Cardiac muscle cell (in vitro differentiated cells and primary cell): ENCODE data around the gene LRWD1. TPM values are rescaled to one million over a fixed set of nuclear protein-coding genes. Genes with fewer than 3 reads are reported as not detected.

Source experiments
- DNase-seq, 2 donors: peaks; one replicate each; pipeline versions ENCODE4 v3.0.0 to v3.0.0-alpha.2; 2010 to 2017; ENCODE audit warnings: low read depth in 1 of 2, low spot score in 1 of 2
- H3K27ac ChIP-seq: fragments of 200-600 bp; sonication (generic); 2 replicates; pipeline ENCODE4 v1.5.1; 2016
- H3K27me3 ChIP-seq: fragments of 200-600 bp; sonication (generic); 2 replicates; pipeline ENCODE4 v1.6.0; 2016; ENCODE audit warnings: control low read depth
- H3K36me3 ChIP-seq: fragments of 200-600 bp; sonication (generic); 2 replicates; pipeline ENCODE4 v1.5.1; 2016; ENCODE audit warnings: control low read depth
- H3K4me1 ChIP-seq: fragments of 200-600 bp; sonication (generic); 2 replicates; pipeline ENCODE4 v1.8.1; 2017; ENCODE audit warnings: low read depth, mild to moderate bottlenecking, mixed run types
- H3K4me3 ChIP-seq: fragments of 200-600 bp; sonication (generic); 2 replicates; pipeline ENCODE4 v1.5.1; 2016; ENCODE audit warnings: mild to moderate bottlenecking
- H3K9me3 ChIP-seq: fragments of 200-600 bp; sonication (generic); 2 replicates; pipeline ENCODE4 v1.5.1; 2017; ENCODE audit warnings: low read depth, mild to moderate bottlenecking, control low read depth
- CTCF ChIP-seq: IDR thresholded peaks from 2 replicates; pipeline ENCODE4 v1.5.1; 2012; ENCODE audit warnings: low read depth, mild to moderate bottlenecking, low read length
- polyA plus RNA-seq: library from polyadenylated mRNA; unstranded; fragments of >200 nt; fragmentation: Nextera tagmentation; extraction: Ambion mirVana; gene quantifications from 2 replicates; pipeline ENCODE4 v1.2.1, GENCODE V29; 2016
- total RNA-seq: library from RNA; depleted of rRNA; stranded (reverse); fragments of >200 nt; gene quantifications from 2 replicates; pipeline ENCODE4 v1.2.3, GENCODE V29; 2016

The LRWD1 gene
- total and polyA plus RNA-seq, 2 experiments from 2014 or later, result 26.8 to 34.9 TPM

- H3K9me3 ChIP-seq, result no peaks in the 10 kb centered on the region
- no peaks in the 10 kb centered on the region for H3K27me3 ChIP-seq
- DNase-seq, result no peak
- H3K4me3 ChIP-seq, result no peak overlapping the region
- TF ChIP-seq CTCF, result no peak
- H3K36me3 ChIP-seq, result peaks cover 5% of the 10 kb centered on the region
- no peak overlapping the region for H3K27ac ChIP-seq
- H3K4me1 ChIP-seq, result no peaks in the 10 kb centered on the region
Observed at GRCh38 chr7:102467581-102468477, 3.0 kb downstream of the LRWD1 start.

- Histone ChIP-seq H3K27ac (no peak overlapping the region), H3K4me1 (no peaks in the 10 kb centered on the region), H3K4me3 (no peak overlapping the region), H3K9me3 (no peaks in the 10 kb centered on the region), H3K36me3 (peaks cover 10% of the 10 kb centered on the region), H3K27me3 (no peaks in the 10 kb centered on the region)
- no peak for DNase-seq
- TF ChIP-seq CTCF, result no peak
Observed at GRCh38 chr7:102468478-102469350, 3.9 kb downstream of the LRWD1 start.

DNA sequence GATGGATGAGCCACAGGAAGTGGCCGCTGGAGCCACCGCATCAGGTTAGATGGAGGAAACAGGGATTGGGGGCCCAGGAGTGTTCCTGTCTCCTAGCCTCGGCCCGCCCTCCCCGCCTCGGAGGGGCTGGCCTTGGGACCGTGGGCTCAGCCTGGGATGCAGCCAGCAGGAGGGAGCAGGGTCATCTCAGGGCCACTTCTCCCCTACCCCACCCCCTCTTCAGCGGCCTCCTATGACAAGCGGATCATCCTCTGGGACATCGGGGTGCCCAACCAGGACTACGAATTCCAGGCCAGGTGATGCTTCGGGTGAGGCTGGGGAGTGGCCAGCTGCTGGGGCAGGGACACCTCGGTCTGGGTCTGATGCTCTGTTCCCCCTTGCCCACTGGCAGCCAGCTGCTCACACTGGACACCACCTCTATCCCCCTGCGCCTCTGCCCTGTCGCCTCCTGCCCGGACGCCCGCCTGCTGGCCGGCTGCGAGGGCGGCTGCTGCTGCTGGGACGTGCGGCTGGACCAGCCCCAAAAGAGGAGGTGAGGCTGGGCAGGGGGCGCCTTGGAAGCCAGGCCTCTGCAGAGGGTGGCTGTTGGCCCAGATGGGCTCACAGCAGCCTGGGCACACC lies 4.7 kb downstream of the LRWD1 start:
- Histone ChIP-seq H3K36me3 (peaks cover 10% of the 10 kb centered on the region), H3K4me1 (no peaks in the 10 kb centered on the region), H3K27ac (no peak overlapping the region), H3K9me3 (no peaks in the 10 kb centered on the region), H3K4me3 (no peak overlapping the region), H3K27me3 (no peaks in the 10 kb centered on the region)
- DNase-seq, result no peak
- no peak for TF ChIP-seq CTCF

DNA sequence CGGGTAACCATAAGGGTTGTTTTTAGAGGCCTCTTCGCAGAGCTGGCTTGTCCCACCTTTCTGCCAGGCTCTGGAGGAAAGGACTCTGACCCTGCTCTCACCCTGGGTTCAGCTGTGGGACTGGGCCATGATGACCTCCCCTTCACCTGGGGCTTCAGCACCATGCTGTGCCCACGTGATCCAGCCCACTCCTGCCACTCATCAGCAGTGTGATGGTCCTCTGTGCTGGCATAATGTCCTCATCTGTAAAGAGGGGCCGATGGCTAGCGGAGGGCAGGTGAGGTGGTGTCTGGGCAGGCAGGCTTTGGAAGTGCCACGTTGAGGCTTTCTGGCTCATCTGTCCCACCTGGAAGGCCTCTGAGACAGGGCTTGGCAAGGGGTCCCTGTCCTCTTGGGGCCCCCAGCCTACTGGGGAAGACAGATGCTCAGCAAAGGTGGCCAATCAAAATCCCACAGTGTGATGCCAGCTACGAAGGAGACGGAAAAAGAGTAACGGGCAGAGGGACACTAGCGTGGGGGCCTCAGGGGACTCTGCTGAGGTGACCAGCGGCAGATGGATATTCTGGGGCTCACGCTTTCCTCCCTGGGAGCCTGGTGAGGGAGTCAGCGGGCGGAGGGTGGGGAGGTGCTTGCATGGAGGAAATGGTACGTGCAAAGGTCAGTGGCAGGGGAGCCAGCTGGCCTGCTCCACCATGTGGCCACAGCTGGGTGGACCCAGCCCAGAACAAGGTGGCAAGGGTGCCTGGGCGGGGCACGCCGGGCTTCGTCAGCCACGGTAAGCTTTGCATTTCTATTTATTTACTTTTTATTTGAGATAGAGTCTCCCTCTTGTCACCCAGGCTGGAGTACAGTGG lies 5.4 kb downstream of the LRWD1 start:
- Histone ChIP-seq H3K27ac (no peak overlapping the region), H3K4me3 (no peak overlapping the region), H3K27me3 (no peaks in the 10 kb centered on the region), H3K9me3 (no peaks in the 10 kb centered on the region), H3K4me1 (no peaks in the 10 kb centered on the region), H3K36me3 (peaks cover 10% of the 10 kb centered on the region)
- no peak for DNase-seq
- no peak for TF ChIP-seq CTCF

- Histone ChIP-seq H3K4me3 (no peak overlapping the region), H3K4me1 (no peaks in the 10 kb centered on the region), H3K36me3 (peaks cover 10% of the 10 kb centered on the region), H3K27ac (no peak overlapping the region), H3K27me3 (no peaks in the 10 kb centered on the region), H3K9me3 (no peaks in the 10 kb centered on the region)
- no peak for DNase-seq
- no peak for TF ChIP-seq CTCF
Observed at GRCh38 chr7:102471791-102472125, 7.0 kb downstream of the LRWD1 start.
